ENCODE results near the gene NXT2. TPM values are rescaled to one million over a fixed set of nuclear protein-coding genes. Genes with fewer than 3 reads are reported as not detected.

NXT2 gene
- total RNA-seq = 10 to 100 TPM; 10.9 to 11.6 TPM

- POLR2A ChIA-PET = interaction anchor here (0.6 kb wide), 1 partner anchor 304 kb away, joined by 4 read pairs; no protein-coding TSS in a partner anchor
- Mint-ChIP-seq H3K36me3 (ENCODE audit: low read depth) (no peaks in the 10 kb centered on the region), H3K4me1 (peaks cover 14% of the 10 kb centered on the region), H3K4me3 (peak within 1 kb of the TSS; percentile 89), H3K27ac (peak within 1 kb of the TSS; percentile 99), H3K27me3 (peaks cover 5% of the 10 kb centered on the region), H3K9me3 (ENCODE audit: low read depth) (no peaks in the 10 kb centered on the region)
- peak; percentile 98 for ATAC-seq
- intact Hi-C loops (cut with DNase I, micrococcal nuclease) = loop anchor here (1.0 to 10.0 kb wide), 10 partner anchors 101 to 1446 kb away; partner anchors contain the start of genes ACSL4 (in 2 of the 2), ATG4A (in 2 of the 2), PSMD10 (in 2 of the 2) and AMMECR1 (in 1 of the 2)
- CTCF ChIA-PET = interaction anchor here (0.7 to 1.1 kb wide), 3 partner anchors 51 to 373 kb away, joined by 3 to 4 read pairs (median 3); no protein-coding TSS in a partner anchor
- peak; percentile 91 for DNase-seq
Measured at GRCh38 chrX:109536439-109537323, at the start of gene NXT2. NXT2 (plus strand) TSS chrX:109536844; CDS start chrX:109537007, 163 bp downstream.

GRCh38 chrX:109487640-109488039 lies 49.0 kb upstream of the NXT2 start:
- no peak for ATAC-seq
- H3K9me3 Mint-ChIP-seq (ENCODE audit: low read depth) = no peaks in the 10 kb centered on the region
- ChIA-PET CTCF (no interaction called here), POLR2A (no interaction called here)
- DNase-seq = no peak
- no peaks in the 10 kb centered on the region for H3K4me1 Mint-ChIP-seq
- no peak overlapping the region for H3K4me3 Mint-ChIP-seq
- intact Hi-C loops (cut with DNase I, micrococcal nuclease) = loop anchor here in 1 of 2 experiments (5.0 kb wide), 1 partner anchor 145 kb away; no protein-coding TSS in a partner anchor
- no peaks in the 10 kb centered on the region for H3K27me3 Mint-ChIP-seq
- no peaks in the 10 kb centered on the region for H3K36me3 Mint-ChIP-seq (ENCODE audit: low read depth)
- no peak overlapping the region for H3K27ac Mint-ChIP-seq

- no peaks in the 10 kb centered on the region for H3K27me3 Mint-ChIP-seq
- no peak overlapping the region for H3K27ac Mint-ChIP-seq
- ChIA-PET POLR2A (no interaction called here), CTCF (no interaction called here)
- intact Hi-C loops (cut with DNase I, micrococcal nuclease) = loop anchor here in 1 of 2 experiments (5.0 kb wide), 1 partner anchor 143 kb away; no protein-coding TSS in a partner anchor
- H3K9me3 Mint-ChIP-seq (ENCODE audit: low read depth) = no peaks in the 10 kb centered on the region
- H3K4me3 Mint-ChIP-seq = no peak overlapping the region
- DNase-seq (no peak), ATAC-seq (no peak)
- no peaks in the 10 kb centered on the region for H3K36me3 Mint-ChIP-seq (ENCODE audit: low read depth)
- no peaks in the 10 kb centered on the region for H3K4me1 Mint-ChIP-seq
Measured at GRCh38 chrX:109489174-109489573, 47.5 kb upstream of the NXT2 start.

DNA sequence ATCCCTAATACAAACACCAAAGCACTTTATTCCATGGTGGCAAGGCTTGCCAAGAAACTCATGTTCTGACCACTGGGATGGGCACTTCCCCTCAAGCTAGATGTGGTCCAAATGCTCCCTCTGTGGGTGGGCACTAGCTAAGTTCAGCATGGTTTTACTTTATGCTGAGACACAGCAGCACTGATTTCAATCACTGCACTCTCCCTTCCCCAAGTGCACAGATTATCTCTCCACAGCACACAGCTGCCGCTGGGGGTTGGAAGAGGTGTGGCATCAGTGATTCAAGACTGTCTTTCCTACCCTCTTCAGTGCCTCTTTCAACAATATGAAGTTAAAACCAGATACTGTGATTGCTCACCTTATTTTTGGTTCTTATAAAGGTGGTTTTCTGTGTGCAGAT lies 38.2 kb upstream of the NXT2 start:
- Mint-ChIP-seq H3K4me3 (no peak overlapping the region), H3K27me3 (peaks cover 5% of the 10 kb centered on the region), H3K9me3 (ENCODE audit: low read depth) (no peaks in the 10 kb centered on the region), H3K36me3 (ENCODE audit: low read depth) (no peaks in the 10 kb centered on the region), H3K27ac (no peak overlapping the region), H3K4me1 (no peaks in the 10 kb centered on the region)
- ATAC-seq = no peak
- POLR2A ChIA-PET = no interaction called here
- DNase-seq = no peak
- intact Hi-C loops (cut with DNase I, micrococcal nuclease) = no loop called here
- CTCF ChIA-PET = interaction anchor here (1.4 kb wide), 1 partner anchor 136 kb away, joined by 3 read pairs; no protein-coding TSS in a partner anchor

DNA sequence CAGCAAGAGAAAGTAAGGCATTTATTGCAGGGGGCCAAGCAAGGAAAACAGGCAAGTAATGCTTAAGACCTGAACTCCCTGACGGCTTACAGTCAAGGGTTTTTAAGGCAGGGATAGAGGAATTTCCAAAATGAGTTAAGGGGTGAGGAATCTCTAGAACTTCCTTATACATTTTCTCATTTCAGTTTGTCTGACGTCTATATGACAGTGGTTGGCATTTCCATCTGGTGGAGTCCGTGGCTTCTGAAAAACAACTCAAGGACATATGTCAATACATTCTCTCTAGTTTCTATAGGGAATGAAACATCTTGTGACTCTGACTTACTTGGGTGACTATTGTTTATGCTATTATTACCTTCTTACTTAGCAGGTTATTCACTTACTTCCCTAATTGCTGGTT lies 35.5 kb upstream of the NXT2 start:
- ATAC-seq (no peak), DNase-seq (no peak)
- H3K27ac Mint-ChIP-seq = no peak overlapping the region
- no peaks in the 10 kb centered on the region for H3K9me3 Mint-ChIP-seq (ENCODE audit: low read depth)
- CTCF ChIA-PET = no interaction called here
- H3K36me3 Mint-ChIP-seq (ENCODE audit: low read depth) = no peaks in the 10 kb centered on the region
- intact Hi-C loops (cut with DNase I, micrococcal nuclease) = no loop called here
- H3K27me3 Mint-ChIP-seq = peaks cover 3% of the 10 kb centered on the region
- POLR2A ChIA-PET = no interaction called here
- no peak overlapping the region for H3K4me3 Mint-ChIP-seq
- H3K4me1 Mint-ChIP-seq = no peaks in the 10 kb centered on the region

DNA sequence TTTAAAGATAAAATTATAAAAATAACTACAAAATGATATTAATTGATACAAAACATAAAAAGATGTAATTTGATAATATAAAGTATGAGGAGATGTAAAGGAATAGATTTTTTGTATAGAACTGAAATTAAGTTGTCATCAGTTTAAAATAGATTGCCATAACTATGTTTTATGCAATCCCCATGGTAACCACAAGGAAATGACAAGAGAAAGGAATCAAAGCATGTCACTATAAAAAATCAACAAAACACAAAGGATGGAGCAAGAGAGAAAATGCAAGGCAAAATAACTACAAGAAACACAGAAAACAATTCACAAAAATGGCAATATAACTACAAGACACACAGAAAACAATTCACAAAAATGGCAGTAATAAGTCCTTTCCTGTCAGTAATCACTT lies 27.7 kb upstream of the NXT2 start:
- intact Hi-C loops (cut with DNase I, micrococcal nuclease) = no loop called here
- POLR2A ChIA-PET = no interaction called here

DNA sequence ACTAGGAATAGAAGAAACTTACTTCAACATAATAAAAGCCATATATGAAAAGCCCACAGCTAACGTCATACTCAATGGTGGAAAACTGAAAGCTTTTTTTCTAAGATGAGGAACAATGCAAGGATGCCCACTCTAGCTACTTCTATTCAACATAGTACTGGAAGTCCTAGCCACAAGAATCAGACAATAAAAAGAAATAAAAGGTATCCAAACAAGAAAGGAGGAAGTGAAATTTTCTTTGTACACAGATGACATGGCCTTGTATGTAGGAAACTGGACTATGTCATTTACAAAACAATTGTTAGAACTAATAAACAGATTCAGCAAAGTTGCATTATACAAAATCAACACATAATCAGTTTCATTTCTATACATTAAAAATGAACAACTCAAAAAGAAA lies 25.5 kb upstream of the NXT2 start:
- no peak for DNase-seq
- Mint-ChIP-seq H3K36me3 (ENCODE audit: low read depth) (no peaks in the 10 kb centered on the region), H3K27me3 (peaks cover 12% of the 10 kb centered on the region), H3K4me1 (no peaks in the 10 kb centered on the region), H3K9me3 (ENCODE audit: low read depth) (no peaks in the 10 kb centered on the region), H3K27ac (no peak overlapping the region), H3K4me3 (no peak overlapping the region)
- intact Hi-C loops (cut with DNase I, micrococcal nuclease) = no loop called here
- ATAC-seq = no peak
- POLR2A ChIA-PET = no interaction called here
- CTCF ChIA-PET = no interaction called here

More for the DNA sequence above, 27.7 kb upstream of the NXT2 start:
- ATAC-seq = no peak
- no peaks in the 10 kb centered on the region for H3K9me3 Mint-ChIP-seq (ENCODE audit: low read depth)
- DNase-seq = no peak
- no peak overlapping the region for H3K27ac Mint-ChIP-seq
- H3K4me1 Mint-ChIP-seq = no peaks in the 10 kb centered on the region
- CTCF ChIA-PET = no interaction called here
- no peaks in the 10 kb centered on the region for H3K36me3 Mint-ChIP-seq (ENCODE audit: low read depth)
- H3K27me3 Mint-ChIP-seq = peaks cover 12% of the 10 kb centered on the region
- H3K4me3 Mint-ChIP-seq = no peak overlapping the region

GRCh38 chrX:109519001-109519400 lies 17.6 kb upstream of the NXT2 start:
- ChIA-PET CTCF (interaction anchor here (0.7 kb wide), 1 partner anchor 257 kb away, joined by 3 read pairs; no protein-coding TSS in a partner anchor), POLR2A (no interaction called here)
- ATAC-seq (no peak), DNase-seq (no peak)
- H3K27me3 Mint-ChIP-seq = peaks cover 5% of the 10 kb centered on the region
- intact Hi-C loops (cut with DNase I, micrococcal nuclease) = no loop called here
- H3K9me3 Mint-ChIP-seq (ENCODE audit: low read depth) = no peaks in the 10 kb centered on the region
- H3K4me3 Mint-ChIP-seq = no peak overlapping the region
- H3K27ac Mint-ChIP-seq = no peak overlapping the region
- no peaks in the 10 kb centered on the region for H3K36me3 Mint-ChIP-seq (ENCODE audit: low read depth)
- H3K4me1 Mint-ChIP-seq = no peaks in the 10 kb centered on the region

DNA sequence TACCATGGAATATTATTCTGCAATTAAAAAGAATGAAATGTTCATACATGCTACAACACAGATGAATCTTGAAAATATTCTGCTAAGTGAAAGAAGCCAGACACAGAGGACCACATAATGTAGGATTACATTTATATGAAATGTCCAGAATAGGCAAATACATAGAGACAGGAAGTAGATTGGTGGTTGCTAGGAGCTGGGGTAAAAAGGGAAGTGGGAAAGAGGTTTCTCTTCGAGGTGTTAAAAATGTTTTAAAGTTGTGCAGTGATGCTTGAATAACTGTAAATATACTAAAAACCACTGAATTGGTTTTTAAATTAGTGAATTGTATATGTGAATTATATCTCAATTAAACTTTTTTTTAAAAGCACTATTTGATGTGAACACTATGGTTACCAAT lies 3.6 kb upstream of the NXT2 start:
- Mint-ChIP-seq H3K9me3 (ENCODE audit: low read depth) (no peaks in the 10 kb centered on the region), H3K4me3 (no peak overlapping the region), H3K27me3 (peaks cover 7% of the 10 kb centered on the region), H3K4me1 (peaks cover 14% of the 10 kb centered on the region), H3K27ac (no peak overlapping the region), H3K36me3 (ENCODE audit: low read depth) (no peaks in the 10 kb centered on the region)
- CTCF ChIA-PET = no interaction called here
- DNase-seq = no peak
- intact Hi-C loops (cut with DNase I, micrococcal nuclease) = loop anchor here (10.0 kb wide), 2 partner anchors 162 to 1438 kb away; partner anchors contain the start of genes ATG4A (in 1 of the 2) and PSMD10 (in 1 of the 2)
- no peak for ATAC-seq
- POLR2A ChIA-PET = no interaction called here

GRCh38 chrX:109533631-109534030 lies 3.0 kb upstream of the NXT2 start:
- Mint-ChIP-seq H3K27me3 (peaks cover 7% of the 10 kb centered on the region), H3K27ac (no peak overlapping the region), H3K9me3 (ENCODE audit: low read depth) (no peaks in the 10 kb centered on the region), H3K4me3 (no peak overlapping the region), H3K4me1 (peaks cover 14% of the 10 kb centered on the region), H3K36me3 (ENCODE audit: low read depth) (no peaks in the 10 kb centered on the region)
- ChIA-PET POLR2A (no interaction called here), CTCF (no interaction called here)
- ATAC-seq = no peak
- intact Hi-C loops (cut with DNase I, micrococcal nuclease) = loop anchor here (10.0 kb wide), 2 partner anchors 161 to 1439 kb away; partner anchors contain the start of genes ATG4A (in 1 of the 2) and PSMD10 (in 1 of the 2)
- no peak for DNase-seq

DNA sequence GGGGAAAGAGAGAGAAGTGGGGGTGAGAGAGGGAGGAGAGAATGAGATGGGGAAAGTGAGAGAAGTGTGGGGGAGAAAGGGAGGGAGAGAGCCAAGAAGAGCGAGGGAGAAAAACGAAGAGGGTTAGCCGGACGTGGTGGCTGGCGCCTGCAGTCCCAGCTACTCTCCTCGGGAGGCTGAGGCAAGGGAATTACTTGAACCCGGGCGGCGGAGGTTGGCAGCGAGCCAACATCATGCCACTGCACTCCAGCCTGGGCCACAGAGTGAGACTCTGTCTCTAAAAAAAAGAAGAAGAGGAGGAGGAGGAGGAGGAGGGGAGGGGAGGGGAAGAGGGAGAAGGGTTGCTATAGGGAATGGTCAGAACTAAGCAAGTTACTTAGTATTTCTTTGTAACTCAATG lies 1.7 kb upstream of the NXT2 start:
- intact Hi-C loops (cut with DNase I, micrococcal nuclease) = loop anchor here (5.0 to 10.0 kb wide), 5 partner anchors 102 to 1440 kb away; partner anchors contain the start of genes ATG4A (in 1 of the 2) and PSMD10 (in 1 of the 2)
- Mint-ChIP-seq H3K9me3 (ENCODE audit: low read depth) (no peaks in the 10 kb centered on the region), H3K4me1 (peaks cover 14% of the 10 kb centered on the region), H3K4me3 (no peak overlapping the region), H3K27ac (no peak overlapping the region), H3K36me3 (ENCODE audit: low read depth) (no peaks in the 10 kb centered on the region), H3K27me3 (peaks cover 7% of the 10 kb centered on the region)
- POLR2A ChIA-PET = no interaction called here
- ATAC-seq = no peak
- no peak for DNase-seq
- CTCF ChIA-PET = no interaction called here

DNA sequence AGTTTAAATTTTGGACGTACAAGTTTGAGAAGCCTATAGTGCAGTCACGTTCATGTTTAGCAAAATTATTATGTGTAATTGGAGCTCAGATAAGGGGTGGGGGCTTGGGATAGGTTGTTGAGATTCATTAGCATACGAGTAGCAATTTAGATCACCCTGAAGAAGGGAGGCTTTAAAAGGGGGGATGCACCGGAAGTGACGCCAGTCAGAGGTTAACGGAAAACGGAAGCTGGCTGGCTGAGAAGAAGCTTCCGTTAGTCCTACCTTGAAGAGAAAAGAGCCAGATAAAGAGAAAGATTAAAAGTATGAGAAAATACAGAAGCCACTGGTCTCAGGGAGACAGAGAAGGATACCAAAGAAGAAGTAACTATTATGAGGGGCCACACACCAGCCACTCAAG lies 1.1 kb upstream of the NXT2 start:
- ATAC-seq = no peak
- Mint-ChIP-seq H3K9me3 (ENCODE audit: low read depth) (no peaks in the 10 kb centered on the region), H3K4me1 (peaks cover 14% of the 10 kb centered on the region), H3K27ac (peak overlapping the region; percentile 55), H3K36me3 (ENCODE audit: low read depth) (no peaks in the 10 kb centered on the region), H3K4me3 (no peak overlapping the region), H3K27me3 (peaks cover 7% of the 10 kb centered on the region)
- intact Hi-C loops (cut with DNase I, micrococcal nuclease) = loop anchor here (5.0 to 10.0 kb wide), 5 partner anchors 102 to 1441 kb away; partner anchors contain the start of genes ATG4A (in 1 of the 2) and PSMD10 (in 1 of the 2)
- ChIA-PET CTCF (no interaction called here), POLR2A (no interaction called here)
- DNase-seq = no peak

Data from activated CD4-positive, alpha-beta T cell treated with anti-CD3 and anti-CD28 coated beads for 36 hours (primary cell).